Uterus (tissue), 4 donors: ENCODE data around the gene SPOCD1. TPM values are rescaled to one million over a fixed set of nuclear protein-coding genes. Genes with fewer than 3 reads are reported as not detected.
A peak's percentile ranks its signal among the peaks of the same experiment; 100 is the strongest.

Experiments
- DNase-seq, 2 donors: peaks; one replicate each; pipeline ENCODE4 v3.0.0-alpha.2; 2019 to 2020
- H3K27ac ChIP-seq, 2 donors: fragments of 200-600 bp; sonication (generic); 1 replicate in 1 of 2; 2 replicates in 1 of 2; pipeline ENCODE4 v1.5.1; 2016 to 2018
- H3K27me3 ChIP-seq, 2 donors: fragments of 200-600 bp; sonication (generic); one replicate each; pipeline ENCODE4 v1.5.1; 2018 to 2019; ENCODE audit warnings: control low read depth in 1 of 2
- H3K36me3 ChIP-seq, 2 donors: fragments of 200-600 bp; sonication (generic); one replicate each; pipeline ENCODE4 v1.5.1; 2019; ENCODE audit warnings: control low read depth in 1 of 2
- H3K4me1 ChIP-seq, 2 donors: fragments of 200-600 bp; sonication (generic); one replicate each; pipeline ENCODE4 v1.5.1; 2018 to 2019; ENCODE audit warnings: control low read depth in 1 of 2
- H3K4me3 ChIP-seq, 2 donors: fragments of 200-600 bp; sonication (generic); 1 replicate in 1 of 2; 2 replicates in 1 of 2; pipeline ENCODE4 v1.5.1; 2018 to 2019; ENCODE audit warnings: mild to moderate bottlenecking in 1 of 2
- H3K9me3 ChIP-seq, 2 donors: fragments of 200-600 bp; sonication (generic); one replicate each; pipeline ENCODE4 v1.5.1; 2019; ENCODE audit warnings: control low read depth in 1 of 2
- POLR2A ChIP-seq, 2 donors: fragments of 450-650 bp; IDR thresholded peaks; one replicate each; pipeline ENCODE4 v1.6.1; 2016; ENCODE audit warnings: antibody characterized with exemption in 2 of 2, mild to moderate bottlenecking in 1 of 2, moderate library complexity in 1 of 2
- intact Hi-C: fragments of 100-400 bp; cut with DNase I; formaldehyde crosslinking; loops from one replicate; pipeline ENCODE4 v1.15.1; 2023; ENCODE audit warnings: low total_unique reads
- total RNA-seq, 4 donors: library from RNA; depleted of rRNA in 3 of 4; stranded (reverse); fragments of >200 nt in 3 of 4; gene quantifications; one replicate each; pipeline versions ENCODE4 v1.1.0 to v1.2.4, GENCODE V29; 2014 to 2023
- TF ChIP-seq, protein P1 (sequence below), 4 experiments: fragments of 200-600 bp in 2 of 4; fragments of 450-650 bp in 2 of 4; sonication (generic) in 2 of 4; IDR thresholded peaks; one replicate each; pipeline ENCODE4 v1.5.1; 2016 to 2019; ENCODE audit warnings: antibody characterized with exemption in 4 of 4, mild to moderate bottlenecking in 2 of 4, moderate library complexity in 1 of 4
- donor health status: DM: yes; HTN: yes; CAD: no.

SPOCD1 gene
- total RNA-seq, 4 donors from 2014 or later, result 1.2 to 1.5 TPM; not detected in 2

DNA sequence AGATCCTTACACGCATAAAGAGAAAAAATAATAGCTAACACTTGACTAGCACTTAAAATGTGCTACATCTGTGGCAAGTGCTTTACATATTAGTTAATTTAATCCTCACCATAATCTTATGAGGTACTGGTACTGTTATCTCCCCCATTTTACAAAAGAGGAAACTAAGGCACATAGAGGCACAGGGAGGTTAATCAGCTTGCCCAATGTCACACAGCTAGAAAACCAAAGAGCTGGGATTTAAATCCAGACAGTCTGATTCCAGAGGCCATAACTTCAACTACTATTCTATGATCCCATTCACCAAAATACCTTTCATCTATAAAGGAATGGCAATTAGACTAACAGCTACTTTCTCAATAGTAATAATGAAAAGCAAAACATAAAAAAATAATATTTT, 11.7 kb downstream of the SPOCD1 start:
- no peaks in the 10 kb centered on the region for H3K27me3 ChIP-seq
- H3K4me3 ChIP-seq, result no peak overlapping the region
- no peak overlapping the region for H3K27ac ChIP-seq
- TF ChIP-seq POLR2A (IDR thresholded peaks at IDR 0.05), result no peak
- TF ChIP-seq, protein P1, sequence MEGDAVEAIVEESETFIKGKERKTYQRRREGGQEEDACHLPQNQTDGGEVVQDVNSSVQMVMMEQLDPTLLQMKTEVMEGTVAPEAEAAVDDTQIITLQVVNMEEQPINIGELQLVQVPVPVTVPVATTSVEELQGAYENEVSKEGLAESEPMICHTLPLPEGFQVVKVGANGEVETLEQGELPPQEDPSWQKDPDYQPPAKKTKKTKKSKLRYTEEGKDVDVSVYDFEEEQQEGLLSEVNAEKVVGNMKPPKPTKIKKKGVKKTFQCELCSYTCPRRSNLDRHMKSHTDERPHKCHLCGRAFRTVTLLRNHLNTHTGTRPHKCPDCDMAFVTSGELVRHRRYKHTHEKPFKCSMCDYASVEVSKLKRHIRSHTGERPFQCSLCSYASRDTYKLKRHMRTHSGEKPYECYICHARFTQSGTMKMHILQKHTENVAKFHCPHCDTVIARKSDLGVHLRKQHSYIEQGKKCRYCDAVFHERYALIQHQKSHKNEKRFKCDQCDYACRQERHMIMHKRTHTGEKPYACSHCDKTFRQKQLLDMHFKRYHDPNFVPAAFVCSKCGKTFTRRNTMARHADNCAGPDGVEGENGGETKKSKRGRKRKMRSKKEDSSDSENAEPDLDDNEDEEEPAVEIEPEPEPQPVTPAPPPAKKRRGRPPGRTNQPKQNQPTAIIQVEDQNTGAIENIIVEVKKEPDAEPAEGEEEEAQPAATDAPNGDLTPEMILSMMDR (IDR thresholded peaks at IDR 0.05), result no peak
- no peaks in the 10 kb centered on the region for H3K36me3 ChIP-seq
- no peaks in the 10 kb centered on the region for H3K4me1 ChIP-seq
- H3K9me3 ChIP-seq, result no peaks in the 10 kb centered on the region
- intact Hi-C loops, result no loop called here
- no peak for DNase-seq

DNA sequence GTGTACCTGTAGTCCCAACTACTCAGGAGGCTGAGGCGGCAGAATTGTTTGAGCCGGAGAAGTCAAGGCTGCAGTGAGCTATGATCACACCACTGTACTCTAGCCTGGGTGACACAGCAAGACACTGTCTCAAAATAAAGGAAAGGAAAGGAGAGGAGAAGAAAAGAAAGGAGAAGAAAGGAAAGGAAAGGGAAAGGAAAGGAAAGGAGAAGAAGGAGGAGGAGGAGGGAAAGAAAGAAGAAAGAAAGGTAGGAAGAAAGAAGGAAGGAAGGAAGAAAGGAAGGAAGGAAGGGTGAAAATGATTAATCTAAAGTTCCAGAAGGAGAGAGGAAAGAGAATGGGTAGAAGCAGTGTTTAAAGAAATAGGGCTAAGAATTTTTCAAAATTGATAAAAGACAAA, 12.2 kb downstream of the SPOCD1 start:
- Histone ChIP-seq H3K27me3 (no peaks in the 10 kb centered on the region), H3K4me1 (no peaks in the 10 kb centered on the region), H3K4me3 (no peak overlapping the region), H3K36me3 (no peaks in the 10 kb centered on the region), H3K9me3 (no peaks in the 10 kb centered on the region), H3K27ac (no peak overlapping the region)
- DNase-seq, result no peak
- TF ChIP-seq POLR2A (IDR thresholded peaks at IDR 0.05), result no peak
- TF ChIP-seq, protein P1 (IDR thresholded peaks at IDR 0.05), result no peak
- intact Hi-C loops, result no loop called here

DNA sequence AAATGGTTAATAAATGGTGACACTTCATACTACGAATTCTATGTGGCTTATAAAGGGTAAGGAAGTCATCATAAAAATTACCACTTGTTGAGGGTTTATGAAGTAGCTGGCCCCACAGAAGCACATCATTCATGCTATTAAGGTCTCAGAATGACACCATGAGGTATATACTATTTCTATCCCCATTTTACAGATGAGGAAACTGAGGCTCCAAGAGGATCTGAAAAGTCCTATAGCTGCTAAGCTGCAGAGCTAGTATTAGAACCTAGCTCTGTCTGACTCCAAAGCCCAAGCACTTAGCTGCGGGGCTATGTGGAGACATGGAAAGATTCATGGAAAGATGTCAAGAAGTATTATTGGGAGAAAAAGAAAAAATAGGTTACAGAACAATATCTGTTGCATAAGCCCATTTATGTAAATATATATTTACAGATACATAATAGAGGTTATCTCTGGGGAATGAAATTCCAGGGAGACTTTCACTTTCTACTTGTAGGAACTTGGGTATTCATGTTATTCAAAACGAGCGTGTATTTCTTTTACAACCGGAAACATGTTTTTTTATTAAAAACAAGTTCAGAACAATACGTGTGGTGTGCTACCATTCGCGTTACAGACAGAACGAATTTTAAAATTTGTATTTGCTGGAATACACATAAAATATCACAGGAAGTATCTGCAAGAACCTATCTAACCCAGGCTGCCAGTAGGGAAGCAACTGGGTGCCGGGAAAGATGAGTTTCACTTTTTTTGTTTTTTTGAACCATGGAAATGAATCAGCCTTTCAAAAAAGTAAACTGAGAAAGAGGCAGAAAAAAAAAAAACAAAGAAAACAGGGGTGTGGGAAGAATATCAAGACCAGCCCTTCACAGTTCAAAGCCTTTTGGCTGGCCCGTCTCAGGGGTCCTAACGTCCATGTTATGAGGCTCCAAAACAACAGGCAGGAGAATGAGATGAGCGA, 13.4 kb downstream of the SPOCD1 start:
- intact Hi-C loops, result no loop called here
- Histone ChIP-seq H3K4me1 (peaks cover 0 to 4% of the 10 kb centered on the region in 2 donors), H3K27me3 (no peaks in the 10 kb centered on the region), H3K9me3 (no peaks in the 10 kb centered on the region), H3K27ac (peak overlapping the region; percentile 27 to 53), H3K4me3 (peak overlapping the region; percentile 11 to 18), H3K36me3 (no peaks in the 10 kb centered on the region)
- no peak for TF ChIP-seq POLR2A (IDR thresholded peaks at IDR 0.05)
- TF ChIP-seq, protein P1 (IDR thresholded peaks at IDR 0.05), result no peak
- no peak for DNase-seq

DNA sequence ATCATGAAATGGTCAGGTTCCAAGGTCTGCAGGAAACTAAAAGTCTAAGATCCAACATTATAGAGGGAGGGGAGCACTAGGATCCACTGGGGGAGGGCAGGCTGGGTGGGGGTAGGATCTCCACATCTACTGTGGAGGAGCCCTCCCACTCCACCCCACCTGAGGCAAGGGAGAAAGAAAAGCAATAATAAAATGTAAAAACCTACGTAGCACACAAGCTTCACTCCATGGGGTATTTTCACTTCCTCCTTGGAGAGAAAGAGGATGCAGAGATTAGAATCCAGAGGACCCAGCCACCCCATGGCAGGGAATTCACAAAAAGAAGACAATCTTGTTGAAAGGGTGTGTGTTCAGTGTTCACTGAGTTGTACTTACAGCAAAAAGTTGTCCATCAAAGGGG, 14.4 kb downstream of the SPOCD1 start:
- intact Hi-C loops, result no loop called here
- H3K9me3 ChIP-seq, result no peaks in the 10 kb centered on the region
- H3K27me3 ChIP-seq, result no peaks in the 10 kb centered on the region
- TF ChIP-seq, protein P1 (IDR thresholded peaks at IDR 0.05), result no peak
- TF ChIP-seq POLR2A (IDR thresholded peaks at IDR 0.05), result no peak
- DNase-seq, result no peak
- peaks cover 0 to 4% of the 10 kb centered on the region in 2 donors for H3K4me1 ChIP-seq
- H3K27ac ChIP-seq, result no peak overlapping the region
- no peaks in the 10 kb centered on the region for H3K36me3 ChIP-seq
- no peak overlapping the region for H3K4me3 ChIP-seq

DNA sequence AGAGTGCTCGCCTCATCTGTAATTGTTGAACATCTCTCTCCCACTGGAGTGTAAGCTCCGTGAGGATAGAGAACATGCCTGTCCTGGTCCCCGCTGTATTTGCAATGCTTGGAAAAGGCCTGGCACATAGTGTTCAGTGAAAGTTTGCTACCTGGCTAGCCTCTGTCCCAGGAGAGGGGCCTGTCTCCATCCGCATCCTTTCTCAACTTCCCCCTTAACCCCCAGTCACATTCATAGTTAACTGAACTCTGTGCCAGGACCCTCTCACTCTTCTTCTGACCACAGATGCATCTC, 15.2 kb downstream of the SPOCD1 start:
- Histone ChIP-seq H3K4me1 (peaks cover 0 to 4% of the 10 kb centered on the region in 2 donors), H3K36me3 (no peaks in the 10 kb centered on the region), H3K9me3 (no peaks in the 10 kb centered on the region), H3K4me3 (no peak overlapping the region), H3K27ac (no peak overlapping the region), H3K27me3 (no peaks in the 10 kb centered on the region)
- no peak for TF ChIP-seq POLR2A (IDR thresholded peaks at IDR 0.05)
- TF ChIP-seq, protein P1 (IDR thresholded peaks at IDR 0.05), result no peak
- no peak for DNase-seq
- intact Hi-C loops, result no loop called here
